ENCODE measurements around the gene YARS1. TPM values are rescaled to one million over a fixed set of nuclear protein-coding genes. Genes with fewer than 3 reads are reported as not detected.

Gene YARS1
- total and polyA plus RNA-seq, 2 of the 4 experiments (the other 2 are of a cell fraction): 100 to 166 TPM

DNA sequence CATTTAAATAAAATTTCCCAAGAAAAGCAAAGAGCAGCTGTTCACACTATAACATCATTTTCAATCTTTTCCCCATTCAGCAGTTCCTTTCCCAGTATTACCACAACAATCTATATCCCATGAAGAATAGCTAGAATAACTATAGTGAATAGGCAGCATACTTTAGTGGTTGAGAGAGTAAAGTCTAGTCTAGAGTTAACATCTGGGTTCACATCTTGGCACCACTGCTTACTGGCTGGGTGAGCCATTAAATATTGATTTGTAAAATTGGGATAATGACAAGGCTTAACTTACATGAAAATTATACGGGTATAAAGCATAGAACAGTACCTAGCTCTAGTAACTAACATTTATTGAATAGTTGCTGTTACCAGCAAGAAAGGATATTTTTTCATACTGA is 14.7 kb upstream of the YARS1 start:
- Histone ChIP-seq H4K91ac (ENCODE audit: insufficient read depth, low read depth, low read length) (no peak overlapping the region), H3K4me2 (ENCODE audit: low read depth, low read length) (no peak overlapping the region), H2BK20ac (ENCODE audit: low read depth, low read length) (no peak overlapping the region), H4K8ac (ENCODE audit: low read depth in 2 of 2, low read length in 2 of 2) (no peak overlapping the region), H3K27ac (ENCODE audit: insufficient read depth, low read length) (no peak overlapping the region), H2BK5ac (ENCODE audit: low read depth, low read length, poor library complexity, severe bottlenecking) (no peak overlapping the region), H3K9me3 (ENCODE audit: control insufficient read depth, insufficient read depth, low read length) (no peaks in the 10 kb centered on the region), H2BK120ac (ENCODE audit: low read depth, low read length) (no peak overlapping the region), H2AFZ (replicated peaks; ENCODE audit: low read length, poor library complexity) (no peak overlapping the region), H3K36me3 (ENCODE audit: control insufficient read depth, insufficient read depth, low read length) (peaks cover 31% of the 10 kb centered on the region), H4K20me1 (ENCODE audit: insufficient read depth, low read length) (no peaks in the 10 kb centered on the region), H2AK9ac (replicated peaks; ENCODE audit: low read depth, low read length, poor library complexity) (no peak overlapping the region), H3K4me3 (ENCODE audit: insufficient read depth, low read depth, low read length) (no peak overlapping the region), H3K23ac (ENCODE audit: low read depth, low read length) (no peak overlapping the region), H2BK15ac (ENCODE audit: low read depth, low read length) (no peak overlapping the region), H3K27me3 (ENCODE audit: control insufficient read depth, insufficient read depth, low read length) (no peaks in the 10 kb centered on the region), H3K4me1 (ENCODE audit: control insufficient read depth, insufficient read depth, low read length) (no peaks in the 10 kb centered on the region), H3K14ac (replicated peaks; ENCODE audit: low read depth, low read length) (no peak overlapping the region), H3K79me1 (ENCODE audit: low read depth in 1 of 2, low read length in 2 of 2) (peaks cover 0 to 3% of the 10 kb centered on the region in 2 experiments; a peak in 1 of 4 replicates), H3K9me1 (ENCODE audit: insufficient read depth, low read length) (no peaks in the 10 kb centered on the region), H3K56ac (ENCODE audit: extremely low read depth, insufficient read depth, low read length) (no peak overlapping the region), H2AK5ac (ENCODE audit: low read depth, low read length) (no peak overlapping the region), H3K18ac (ENCODE audit: low read depth, low read length) (no peak overlapping the region), H3K9ac (ENCODE audit: low read depth, low read length) (no peak overlapping the region), H4K5ac (ENCODE audit: low read depth, low read length) (no peak overlapping the region), H3K4ac (ENCODE audit: low read depth, low read length) (no peak overlapping the region)
- BruUV-seq (replicated peaks): no TSS peak
- no peak for TF ChIP-seq RCOR1 (IDR thresholded peaks at IDR 0.05; ENCODE audit: insufficient replicate concordance, low read length)
- no peak for TF ChIP-seq MAFK (IDR thresholded peaks at IDR 0.05; ENCODE audit: low read depth, low read length)
- no peak for TF ChIP-seq SMC3 (IDR thresholded peaks at IDR 0.05; ENCODE audit: low read depth, low read length)
- TF ChIP-seq, protein P1, sequence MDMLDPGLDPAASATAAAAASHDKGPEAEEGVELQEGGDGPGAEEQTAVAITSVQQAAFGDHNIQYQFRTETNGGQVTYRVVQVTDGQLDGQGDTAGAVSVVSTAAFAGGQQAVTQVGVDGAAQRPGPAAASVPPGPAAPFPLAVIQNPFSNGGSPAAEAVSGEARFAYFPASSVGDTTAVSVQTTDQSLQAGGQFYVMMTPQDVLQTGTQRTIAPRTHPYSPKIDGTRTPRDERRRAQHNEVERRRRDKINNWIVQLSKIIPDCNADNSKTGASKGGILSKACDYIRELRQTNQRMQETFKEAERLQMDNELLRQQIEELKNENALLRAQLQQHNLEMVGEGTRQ (IDR thresholded peaks at IDR 0.05; ENCODE audit: low read depth, low read length): no peak
- no peak for TF ChIP-seq FOS (IDR thresholded peaks at IDR 0.05; ENCODE audit: low read depth, low read length)
- ChIA-PET CTCF (interaction anchor here (0.7 to 1.0 kb wide), 2 partner anchors 10 to 775 kb away, joined by 4 to 6 read pairs; no protein-coding TSS in a partner anchor), POLR2A (ENCODE audit: unreplicated experiment) (no interaction called here)
- no CpG with 5 or more reads among the region's 1 CpG for WGBS, 2 experiments (ENCODE audit: extremely low coverage in 2 of 2, insufficient read length in 1 of 2)
- in situ Hi-C loops (cut with MboI; ENCODE audit: low sequenced_read_pairs): no loop called here
- ATAC-seq (ENCODE audit: low read depth): no peak
- no peak for DNase-seq
- intact Hi-C loops (cut with micrococcal nuclease): no loop called here
- dilution Hi-C loops (cut with HindIII; ENCODE audit: low sequenced_read_pairs, unreplicated experiment): no loop called here
